ENCODE data around the gene PIGW.

Gene PIGW

DNA sequence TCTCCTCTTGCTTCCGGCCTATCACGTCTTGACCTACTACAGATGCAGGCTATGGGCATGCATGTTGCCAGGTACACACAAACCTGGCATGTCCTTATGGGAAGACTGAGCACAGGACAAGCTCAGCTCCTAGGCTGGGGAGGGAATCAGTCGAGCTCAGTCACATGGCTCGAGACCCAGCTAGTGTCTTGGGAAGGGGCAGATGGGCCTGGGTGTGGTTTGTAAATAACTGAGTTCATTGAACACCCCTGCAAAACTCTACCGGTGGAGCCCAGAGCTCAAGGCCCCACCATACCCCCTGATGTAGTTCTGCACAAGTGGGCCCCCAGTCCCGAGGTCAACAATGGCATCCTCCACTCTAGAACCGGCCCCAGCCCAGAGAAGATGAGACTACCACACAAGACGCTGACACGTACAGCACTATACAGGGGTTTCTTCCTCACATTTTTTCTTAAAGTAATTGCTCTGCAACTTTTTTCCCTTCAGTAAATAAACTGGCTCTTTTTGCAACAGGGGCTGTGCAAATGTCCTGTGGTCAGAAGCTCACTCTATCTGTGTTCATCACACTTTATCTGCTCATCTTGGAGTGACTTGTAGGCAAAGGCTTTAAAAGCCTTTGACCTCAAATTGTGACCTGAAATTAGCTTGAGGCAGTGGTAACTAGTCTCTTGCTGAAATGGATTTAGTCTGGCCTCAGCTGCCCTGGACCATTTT is 25.4 kb upstream of the PIGW start:
- DNase-seq, result no peak

GRCh38 chr17:36510636-36511035 is 24.2 kb upstream of the PIGW start:
- no peak for DNase-seq

- DNase-seq, result no peak
Observed at GRCh38 chr17:36511216-36511615, 23.6 kb upstream of the PIGW start.

GRCh38 chr17:36512641-36513040 is 22.1 kb upstream of the PIGW start:
- DNase-seq, result no peak

- DNase-seq, result no peak
Observed at GRCh38 chr17:36514856-36515255, 19.9 kb upstream of the PIGW start.

DNA sequence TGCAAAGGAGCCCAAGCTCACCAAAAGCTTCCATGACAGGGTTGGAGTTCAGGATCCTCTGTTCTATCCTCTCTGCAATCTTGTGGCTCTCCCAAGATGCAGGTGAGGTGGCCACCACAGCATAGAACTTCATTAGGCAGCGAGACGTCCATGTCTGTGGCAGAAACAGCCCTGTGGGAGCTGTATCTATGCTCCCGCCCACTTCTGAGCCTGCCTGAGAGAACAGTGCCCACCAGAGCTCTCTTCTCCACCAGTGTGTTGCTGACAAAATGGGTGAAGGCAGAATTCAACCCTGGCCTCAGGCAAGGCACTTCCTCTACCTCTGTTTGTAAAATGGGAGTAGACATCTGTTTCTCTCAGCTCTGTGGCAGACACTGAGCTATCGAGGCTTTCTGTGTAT is 18.9 kb upstream of the PIGW start:
- no peak for DNase-seq

- no peak for DNase-seq
Observed at GRCh38 chr17:36523113-36523512, 11.7 kb upstream of the PIGW start.

GRCh38 chr17:36524428-36524876 is 10.3 kb upstream of the PIGW start:
- no peak for DNase-seq

- DNase-seq, result no peak
Observed at GRCh38 chr17:36525113-36525512, 9.7 kb upstream of the PIGW start.

DNA sequence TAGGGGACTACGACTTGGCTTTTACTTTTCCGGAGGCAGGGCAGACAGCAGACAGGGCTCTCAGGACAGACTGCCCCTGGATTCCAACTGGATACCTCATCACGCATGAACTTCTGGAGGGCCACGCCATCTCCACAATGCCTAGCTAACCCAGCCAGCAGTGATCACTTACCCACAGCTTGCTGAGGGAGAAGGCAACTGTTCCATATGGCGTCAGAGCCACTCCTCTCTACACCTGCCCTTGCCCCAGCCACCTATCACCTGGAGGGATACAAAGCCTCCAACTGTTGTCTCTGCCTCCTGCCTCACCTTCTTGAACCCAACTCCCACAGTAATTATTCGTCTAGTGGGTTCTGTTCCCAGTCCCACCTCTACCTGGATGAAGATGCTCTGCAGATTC is 8.9 kb upstream of the PIGW start:
- no peak for DNase-seq

GRCh38 chr17:36527621-36528250 is 7.1 kb upstream of the PIGW start:
- DNase-seq, result no peak

- no peak for DNase-seq
Observed at GRCh38 chr17:36529121-36529520, 5.7 kb upstream of the PIGW start.

DNA sequence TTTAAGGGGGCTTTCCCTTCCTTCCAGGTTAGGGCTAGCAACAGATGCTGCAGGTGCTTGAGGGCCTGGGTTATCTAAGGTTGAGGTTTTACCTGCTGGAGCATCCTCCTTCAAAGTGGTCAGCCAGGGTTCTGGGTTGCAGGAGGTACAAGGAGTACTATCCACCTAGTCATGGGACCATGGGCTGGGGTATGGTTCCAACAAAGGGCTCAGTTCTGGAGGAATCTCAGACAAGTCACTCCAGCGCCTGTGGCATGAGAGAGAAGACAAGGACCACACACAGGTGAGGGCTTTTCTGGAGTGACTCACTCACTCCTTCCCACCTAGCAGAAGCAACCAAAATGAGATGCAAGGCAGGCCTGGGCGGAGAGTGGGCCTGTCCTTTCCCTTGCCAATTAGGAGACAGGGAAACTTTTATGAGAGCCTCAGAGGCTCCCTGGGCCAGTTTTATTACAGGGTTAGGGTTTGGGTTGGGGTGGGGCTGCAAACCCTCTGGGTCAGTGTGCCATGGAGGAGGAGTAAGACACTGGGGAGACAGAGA is 2.3 kb upstream of the PIGW start:
- no peak for DNase-seq

- peak; percentile 28 for DNase-seq
Observed at GRCh38 chr17:36533935-36534839, 600 bp upstream of the PIGW start.

DNA sequence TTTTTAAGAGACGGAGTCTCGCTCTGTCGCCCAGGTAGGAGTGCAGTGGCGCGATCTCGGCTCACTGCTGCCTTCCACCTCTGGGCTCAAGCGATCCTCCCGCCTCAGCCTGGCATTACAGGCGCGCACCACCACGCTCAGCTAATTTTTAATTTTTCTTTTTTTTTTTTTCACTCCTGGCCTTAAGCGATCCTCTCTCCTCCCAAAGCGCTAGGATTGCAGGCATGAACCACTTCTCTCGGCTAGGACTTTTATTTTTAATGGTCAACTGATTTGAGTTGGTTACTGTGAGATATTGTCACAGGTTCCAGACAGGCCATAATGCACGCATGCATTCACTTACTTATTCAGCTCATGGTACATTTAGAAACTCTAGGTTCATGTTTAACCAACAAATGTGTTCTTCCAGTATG is 888 bp downstream of the PIGW start:
- DNase-seq, result no peak

DNA sequence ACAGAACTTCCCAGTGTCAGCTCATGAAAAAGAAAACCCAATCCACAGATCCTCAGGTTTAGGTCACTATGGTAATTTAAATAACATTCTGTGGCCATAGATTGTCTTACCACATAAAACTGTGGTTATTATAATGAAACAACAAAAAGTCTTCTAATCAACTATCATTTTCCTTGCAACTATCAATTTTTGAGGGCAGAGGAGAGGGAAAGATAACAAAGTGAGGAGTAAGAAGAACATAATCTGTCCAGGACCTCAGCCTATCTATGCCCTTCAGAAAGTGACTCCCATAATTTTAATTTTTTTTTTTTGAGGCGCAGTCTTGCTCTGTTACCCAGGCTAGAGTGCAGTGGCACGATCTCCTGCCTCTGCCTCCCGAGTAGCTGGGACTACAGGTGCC is 5.9 kb downstream of the PIGW start:
- no peak for DNase-seq

GRCh38 chr17:36542755-36543154 is 8.0 kb downstream of the PIGW start:
- DNase-seq, result no peak

DNA sequence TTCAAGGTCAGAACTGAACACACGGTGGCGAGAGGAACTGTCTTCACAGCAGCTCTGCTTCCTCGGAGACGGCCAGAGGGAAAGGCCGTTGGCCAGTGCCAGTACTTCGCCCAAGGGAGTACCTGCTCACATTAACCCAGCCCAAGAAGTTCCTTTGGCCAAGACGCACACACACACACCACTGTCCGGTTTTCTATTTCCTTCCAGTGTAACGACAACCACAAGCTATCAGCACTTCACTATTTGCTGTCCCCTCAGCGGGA is 9.2 kb downstream of the PIGW start:
- no peak for DNase-seq

GRCh38 chr17:36544307-36545076 is 9.7 kb downstream of the PIGW start, which contains the start of gene GGNBP2:
TSS of gene GGNBP2 (plus strand) at chr17:36544919. CDS start at chr17:36545725, 806 bp downstream.
- DNase-seq, result peak; percentile 80

GRCh38 chr17:36545077-36545464 is 10.3 kb downstream of the PIGW start:
- no peak for DNase-seq

DNA sequence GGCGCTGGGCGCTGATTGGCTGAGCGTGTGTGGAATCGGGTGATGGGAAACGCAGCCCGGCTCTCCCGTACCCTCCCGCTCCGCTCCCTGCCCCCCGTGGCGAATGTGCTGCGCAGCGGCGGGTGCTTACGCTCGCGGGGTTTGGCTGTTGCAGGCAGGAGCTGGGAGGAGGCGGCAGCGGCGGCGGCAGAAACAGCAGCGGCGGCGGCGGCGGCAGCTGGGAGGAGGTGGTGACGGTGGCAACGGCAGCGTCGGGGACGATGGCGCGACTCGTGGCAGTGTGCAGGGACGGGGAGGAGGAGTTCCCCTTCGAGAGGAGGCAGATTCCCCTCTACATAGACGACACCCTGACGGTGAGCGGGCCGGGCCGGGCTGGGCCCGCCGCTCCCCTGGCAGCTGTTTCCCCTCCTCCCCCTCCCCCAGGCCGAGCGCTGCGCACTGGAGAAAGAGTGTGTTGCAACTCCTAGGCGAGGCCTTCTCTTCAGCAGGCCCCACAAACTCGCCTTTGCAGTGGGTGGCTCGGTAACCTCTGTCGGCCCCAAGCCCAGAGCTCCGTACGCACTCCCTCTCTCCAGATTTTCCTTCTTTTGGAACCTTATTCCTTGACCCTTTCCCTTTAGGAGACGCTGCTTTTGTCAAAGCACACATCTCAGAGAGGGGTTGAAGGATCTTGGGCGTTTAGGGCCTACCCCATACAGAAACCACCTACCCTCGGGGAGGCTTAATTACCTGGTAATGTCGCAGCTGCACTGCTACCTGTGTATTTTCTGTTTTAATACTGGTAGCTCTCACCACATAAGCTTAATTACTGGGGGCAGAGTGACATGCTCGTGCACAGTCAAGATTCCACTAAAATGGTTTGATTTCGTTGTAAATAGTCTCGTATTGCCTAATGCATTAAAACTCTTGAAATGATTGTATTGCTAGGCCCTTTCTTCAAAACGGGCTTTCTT is 11.0 kb downstream of the PIGW start:
- DNase-seq, result peak; percentile 92

Measured in NCI-H446 treated with DMSO at 0.1 percent for 48 hours (cell line).